HFFc6 (cell line): ENCODE results near the gene UBE3C. TPM values are rescaled to one million over a fixed set of nuclear protein-coding genes. Genes with fewer than 3 reads are reported as not detected.
A peak's percentile ranks its signal among the peaks of the same experiment; 100 is the strongest.

Source experiments
- DNase-seq: peaks from one replicate; pipeline ENCODE4 v3.0.0-alpha.2; 2018
- H3K27ac Mint-ChIP-seq: 2 replicates; pipeline ENCODE4 v1.8.0; 2020; ENCODE audit warnings: mild to moderate bottlenecking, mixed read lengths
- H3K27me3 Mint-ChIP-seq: 2 replicates; pipeline ENCODE4 v1.8.0; 2021; ENCODE audit warnings: mild to moderate bottlenecking, moderate library complexity, mixed read lengths; ENCODE audit not compliant: insufficient read depth
- H3K36me3 Mint-ChIP-seq: 2 replicates; pipeline ENCODE4 v1.8.0; 2021; ENCODE audit warnings: low read depth, mixed read lengths
- H3K4me1 Mint-ChIP-seq: 2 replicates; pipeline ENCODE4 v1.8.0; 2020; ENCODE audit warnings: low read depth, mixed read lengths
- H3K4me3 Mint-ChIP-seq: 2 replicates; pipeline ENCODE4 v1.8.0; 2020; ENCODE audit warnings: mild to moderate bottlenecking, moderate library complexity, mixed read lengths
- H3K9me3 Mint-ChIP-seq: 2 replicates; pipeline ENCODE4 v1.8.0; 2020; ENCODE audit warnings: mild to moderate bottlenecking, mixed read lengths
- total RNA-seq, 6 experiments: library from RNA; stranded (reverse); fragmentation: NEBNext Ultra II Directional; extraction: Animal tissue kit (Norgen Biotek cat#: 25700); gene quantifications; 2 replicates in 1 of 6; 3 replicates in 5 of 6; pipeline ENCODE4 v1.2.3, GENCODE V29; 2021
- TF ChIP-seq, protein P1 (sequence below): fragments of 200-600 bp; sonication (generic); IDR thresholded peaks from 2 replicates; pipeline ENCODE4 v1.5.0; 2021; ENCODE audit warnings: antibody characterized with exemption, mild to moderate bottlenecking

The UBE3C gene
- total RNA-seq, 6 experiments from 2014 or later: 64.2 to 80.1 (median 73.1) TPM

DNA sequence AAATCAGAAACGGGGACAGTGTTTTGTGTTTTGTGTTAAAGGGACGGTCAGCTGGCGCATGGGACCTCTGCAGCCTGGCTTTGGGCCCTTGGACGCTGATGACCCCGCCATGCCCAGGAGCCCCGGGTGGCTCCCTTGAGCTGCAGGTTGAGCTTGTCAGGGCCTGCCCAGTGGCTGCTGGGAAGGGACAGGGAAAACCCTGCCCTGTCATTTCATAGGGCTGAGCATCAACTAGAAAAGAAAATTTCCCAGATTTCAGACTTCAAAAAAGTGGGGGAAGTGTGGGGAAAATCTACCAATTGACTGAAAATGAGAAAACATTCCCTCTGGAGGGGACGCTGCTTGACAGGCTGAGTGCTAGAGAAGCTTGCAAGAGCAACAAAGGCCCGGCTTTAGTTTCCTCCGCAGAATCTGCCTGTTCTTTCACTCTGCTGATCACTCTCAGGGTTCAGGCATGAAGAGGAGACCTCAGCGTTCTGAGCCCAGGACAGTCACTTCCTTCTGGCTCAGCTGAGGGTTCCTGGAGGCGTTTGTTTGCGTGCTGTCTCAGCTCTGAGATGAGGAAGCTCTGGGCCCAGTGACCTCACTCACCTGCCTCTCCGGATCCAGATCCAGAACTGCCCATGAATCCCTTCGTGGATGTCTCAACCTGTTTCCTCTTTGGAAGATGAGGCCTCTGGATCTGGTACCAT lies 179.4 kb downstream of the UBE3C start:
- Mint-ChIP-seq H3K27ac (peak overlapping the region; percentile 99), H3K36me3 (no peaks in the 10 kb centered on the region), H3K4me1 (peaks cover 21% of the 10 kb centered on the region), H3K4me3 (peak overlapping the region; percentile 78), H3K9me3 (no peaks in the 10 kb centered on the region), H3K27me3 (no peaks in the 10 kb centered on the region)
- peak; percentile 68 for DNase-seq
- TF ChIP-seq, protein P1, sequence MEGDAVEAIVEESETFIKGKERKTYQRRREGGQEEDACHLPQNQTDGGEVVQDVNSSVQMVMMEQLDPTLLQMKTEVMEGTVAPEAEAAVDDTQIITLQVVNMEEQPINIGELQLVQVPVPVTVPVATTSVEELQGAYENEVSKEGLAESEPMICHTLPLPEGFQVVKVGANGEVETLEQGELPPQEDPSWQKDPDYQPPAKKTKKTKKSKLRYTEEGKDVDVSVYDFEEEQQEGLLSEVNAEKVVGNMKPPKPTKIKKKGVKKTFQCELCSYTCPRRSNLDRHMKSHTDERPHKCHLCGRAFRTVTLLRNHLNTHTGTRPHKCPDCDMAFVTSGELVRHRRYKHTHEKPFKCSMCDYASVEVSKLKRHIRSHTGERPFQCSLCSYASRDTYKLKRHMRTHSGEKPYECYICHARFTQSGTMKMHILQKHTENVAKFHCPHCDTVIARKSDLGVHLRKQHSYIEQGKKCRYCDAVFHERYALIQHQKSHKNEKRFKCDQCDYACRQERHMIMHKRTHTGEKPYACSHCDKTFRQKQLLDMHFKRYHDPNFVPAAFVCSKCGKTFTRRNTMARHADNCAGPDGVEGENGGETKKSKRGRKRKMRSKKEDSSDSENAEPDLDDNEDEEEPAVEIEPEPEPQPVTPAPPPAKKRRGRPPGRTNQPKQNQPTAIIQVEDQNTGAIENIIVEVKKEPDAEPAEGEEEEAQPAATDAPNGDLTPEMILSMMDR: no peak

Other genes with a start within 250 kb of the UBE3C start
- 10 to 100 TPM; 33.1 to 37.8 (median 36.1) TPM for gene LMBR1, start 245.7 kb upstream of the UBE3C start, total RNA-seq
- gene NOM1, start 189.2 kb upstream of the UBE3C start, total RNA-seq: 10 to 100 TPM; 13.1 to 21.1 (median 14.9) TPM
- gene MNX1, start 128.3 kb upstream of the UBE3C start, total RNA-seq: not detected
- gene DNAJB6, start 198.1 kb downstream of the UBE3C start, total RNA-seq: 100 to 1,000 TPM; 135 to 204 (median 163) TPM